Parathyroid adenoma (tissue), 2 donors: Measurements from ENCODE around the gene ANKS1A.

Source experiments
- H2AFZ ChIP-seq: fragments of 300-600 bp; sonication (generic); one replicate; pipeline ENCODE4 v1.7.0; 2017; ENCODE audit warnings: antibody characterized with exemption, mild to moderate bottlenecking
- H3K27ac ChIP-seq: fragments of 300-600 bp; sonication (generic); one replicate; pipeline ENCODE4 v1.7.0; 2017
- H3K27me3 ChIP-seq: fragments of 300-600 bp; sonication (generic); one replicate; pipeline ENCODE4 v1.7.0; 2017; ENCODE audit warnings: low read length; ENCODE audit not compliant: control insufficient read depth, insufficient read depth
- H3K36me3 ChIP-seq: fragments of 300-600 bp; sonication (generic); one replicate; pipeline ENCODE4 v1.7.0; 2017; ENCODE audit warnings: low read length; ENCODE audit not compliant: control insufficient read depth, insufficient read depth
- H3K4me1 ChIP-seq: fragments of 300-600 bp; sonication (generic); one replicate; pipeline ENCODE4 v1.7.0; 2017; ENCODE audit warnings: control low read depth
- H3K4me2 ChIP-seq: fragments of 300-600 bp; sonication (generic); one replicate; pipeline ENCODE4 v1.7.0; 2017; ENCODE audit warnings: low read length
- H3K4me3 ChIP-seq: fragments of 300-600 bp; sonication (generic); one replicate; pipeline ENCODE4 v1.7.0; 2017; ENCODE audit warnings: low read depth, low read length
- H3K79me2 ChIP-seq: fragments of 300-600 bp; sonication (generic); one replicate; pipeline ENCODE4 v1.7.0; 2017; ENCODE audit warnings: control low read depth
- H3K9ac ChIP-seq: fragments of 300-600 bp; sonication (generic); one replicate; pipeline ENCODE4 v1.7.0; 2017; ENCODE audit warnings: mild to moderate bottlenecking
- H3K9me3 ChIP-seq: fragments of 300-600 bp; sonication (generic); one replicate; pipeline ENCODE4 v1.7.0; 2017; ENCODE audit warnings: low read length; ENCODE audit not compliant: control insufficient read depth
- TF ChIP-seq, protein P1 (sequence below): fragments of 300-600 bp; sonication (generic); IDR thresholded peaks from one replicate; pipeline ENCODE4 v1.7.0; 2017; ENCODE audit warnings: antibody characterized with exemption, mild to moderate bottlenecking
- donor health status: primary hyperparathyroidism.

Gene ANKS1A

DNA sequence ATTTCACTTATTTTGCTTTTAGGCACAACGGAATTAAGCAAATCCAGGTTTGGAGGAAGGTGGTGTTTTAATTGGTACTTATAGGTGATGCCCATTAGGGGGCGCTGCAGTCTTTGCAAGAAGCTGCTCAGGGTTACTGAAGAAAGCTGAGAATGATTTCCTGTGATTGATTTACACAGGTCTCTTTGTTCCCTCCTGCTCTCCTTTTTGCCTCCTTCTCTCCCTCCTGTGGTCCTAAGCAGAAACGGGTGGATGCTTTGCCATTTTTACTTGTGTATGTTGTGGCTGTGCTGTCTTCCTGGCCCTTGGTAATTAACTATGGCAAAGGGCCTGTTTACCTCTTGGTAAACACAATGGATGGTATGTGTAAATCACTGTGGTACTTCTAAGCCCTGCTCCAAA lies 97.8 kb downstream of the ANKS1A start:
- Histone ChIP-seq H3K27ac (no peak overlapping the region), H3K4me3 (no peak overlapping the region), H2AFZ (no peak overlapping the region), H3K4me2 (no peak overlapping the region), H3K27me3 (no peaks in the 10 kb centered on the region), H3K9me3 (no peaks in the 10 kb centered on the region), H3K79me2 (no peaks in the 10 kb centered on the region), H3K36me3 (no peaks in the 10 kb centered on the region), H3K9ac (no peak overlapping the region), H3K4me1 (no peaks in the 10 kb centered on the region)
- TF ChIP-seq, protein P1, sequence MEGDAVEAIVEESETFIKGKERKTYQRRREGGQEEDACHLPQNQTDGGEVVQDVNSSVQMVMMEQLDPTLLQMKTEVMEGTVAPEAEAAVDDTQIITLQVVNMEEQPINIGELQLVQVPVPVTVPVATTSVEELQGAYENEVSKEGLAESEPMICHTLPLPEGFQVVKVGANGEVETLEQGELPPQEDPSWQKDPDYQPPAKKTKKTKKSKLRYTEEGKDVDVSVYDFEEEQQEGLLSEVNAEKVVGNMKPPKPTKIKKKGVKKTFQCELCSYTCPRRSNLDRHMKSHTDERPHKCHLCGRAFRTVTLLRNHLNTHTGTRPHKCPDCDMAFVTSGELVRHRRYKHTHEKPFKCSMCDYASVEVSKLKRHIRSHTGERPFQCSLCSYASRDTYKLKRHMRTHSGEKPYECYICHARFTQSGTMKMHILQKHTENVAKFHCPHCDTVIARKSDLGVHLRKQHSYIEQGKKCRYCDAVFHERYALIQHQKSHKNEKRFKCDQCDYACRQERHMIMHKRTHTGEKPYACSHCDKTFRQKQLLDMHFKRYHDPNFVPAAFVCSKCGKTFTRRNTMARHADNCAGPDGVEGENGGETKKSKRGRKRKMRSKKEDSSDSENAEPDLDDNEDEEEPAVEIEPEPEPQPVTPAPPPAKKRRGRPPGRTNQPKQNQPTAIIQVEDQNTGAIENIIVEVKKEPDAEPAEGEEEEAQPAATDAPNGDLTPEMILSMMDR, result peak; percentile 58

DNA sequence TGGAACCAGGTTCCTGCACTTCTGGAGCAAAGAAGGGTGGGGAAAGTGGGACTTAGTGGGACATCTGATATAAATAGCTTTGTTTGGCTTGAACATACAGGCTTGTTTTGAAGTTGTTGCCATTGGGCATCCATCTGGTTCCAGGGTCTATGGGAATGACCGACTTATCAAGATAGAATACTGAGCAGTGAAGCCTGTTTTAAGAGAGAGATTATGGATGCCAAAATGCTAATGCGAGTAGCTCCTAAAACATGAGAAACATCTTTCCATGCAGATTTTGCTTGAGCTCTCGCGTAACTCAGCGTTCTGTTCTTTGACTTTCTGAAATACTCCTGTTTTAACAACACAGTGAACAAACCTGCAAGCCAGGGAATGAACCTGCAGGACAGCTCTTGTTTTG lies 98.5 kb downstream of the ANKS1A start:
- H3K79me2 ChIP-seq, result no peaks in the 10 kb centered on the region
- TF ChIP-seq, protein P1, result no peak
- no peaks in the 10 kb centered on the region for H3K27me3 ChIP-seq
- no peaks in the 10 kb centered on the region for H3K36me3 ChIP-seq
- H2AFZ ChIP-seq, result no peak overlapping the region
- H3K27ac ChIP-seq, result no peak overlapping the region
- no peaks in the 10 kb centered on the region for H3K4me1 ChIP-seq
- no peak overlapping the region for H3K4me3 ChIP-seq
- H3K9me3 ChIP-seq, result no peaks in the 10 kb centered on the region
- no peak overlapping the region for H3K9ac ChIP-seq
- H3K4me2 ChIP-seq, result no peak overlapping the region

DNA sequence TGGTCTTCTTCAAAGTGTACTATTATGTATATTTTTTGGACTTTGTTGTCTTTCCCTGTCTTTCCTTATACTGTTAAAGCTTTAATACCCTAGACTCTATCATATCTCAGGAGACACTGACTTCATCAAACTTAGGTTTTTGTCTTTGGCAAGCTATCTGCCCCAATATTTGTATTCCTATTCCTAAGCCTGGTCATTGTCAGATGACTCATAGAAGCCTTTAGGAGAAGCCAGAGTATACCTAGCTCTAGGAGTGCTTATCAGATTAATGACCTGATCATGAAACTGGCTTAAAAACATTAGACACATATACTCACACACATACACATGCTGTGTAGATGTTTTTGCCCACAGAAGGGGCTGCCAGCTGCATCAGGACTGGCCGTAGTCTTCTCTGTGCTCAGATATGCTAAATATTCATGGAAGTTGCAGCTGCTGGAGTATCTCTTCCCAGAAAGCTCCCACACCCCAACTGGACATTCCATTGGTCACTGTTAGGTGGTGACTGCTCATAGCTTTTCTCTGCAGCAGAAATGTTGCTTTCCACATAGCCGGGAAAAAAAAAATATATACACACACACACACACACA lies 102.0 kb downstream of the ANKS1A start:
- no peak overlapping the region for H2AFZ ChIP-seq
- TF ChIP-seq, protein P1, result no peak
- H3K4me1 ChIP-seq, result no peaks in the 10 kb centered on the region
- H3K27me3 ChIP-seq, result no peaks in the 10 kb centered on the region
- H3K9me3 ChIP-seq, result no peaks in the 10 kb centered on the region
- no peak overlapping the region for H3K4me2 ChIP-seq
- no peaks in the 10 kb centered on the region for H3K79me2 ChIP-seq
- no peak overlapping the region for H3K4me3 ChIP-seq
- no peaks in the 10 kb centered on the region for H3K36me3 ChIP-seq
- H3K9ac ChIP-seq, result no peak overlapping the region
- no peak overlapping the region for H3K27ac ChIP-seq

DNA sequence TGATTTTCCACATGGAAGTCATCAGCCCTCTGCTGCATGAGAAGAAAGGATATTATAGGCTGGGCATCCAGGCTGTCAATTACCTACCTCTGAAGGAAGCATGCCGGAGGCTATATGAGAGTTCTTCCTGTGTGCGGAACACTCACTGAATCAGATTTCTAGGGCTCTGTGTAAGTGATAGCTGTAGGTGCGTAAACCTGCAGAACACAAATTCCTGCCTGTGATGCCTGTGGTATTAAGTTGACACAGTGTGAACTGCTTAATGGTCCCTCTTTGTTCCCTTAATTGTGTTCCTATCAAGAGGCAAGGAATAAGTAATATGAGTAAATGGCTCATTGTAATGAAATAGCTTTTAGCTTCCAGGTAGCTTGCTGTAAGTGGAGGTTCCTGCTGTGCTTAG lies 103.3 kb downstream of the ANKS1A start:
- H3K27me3 ChIP-seq, result no peaks in the 10 kb centered on the region
- no peak overlapping the region for H3K27ac ChIP-seq
- no peaks in the 10 kb centered on the region for H3K36me3 ChIP-seq

DNA sequence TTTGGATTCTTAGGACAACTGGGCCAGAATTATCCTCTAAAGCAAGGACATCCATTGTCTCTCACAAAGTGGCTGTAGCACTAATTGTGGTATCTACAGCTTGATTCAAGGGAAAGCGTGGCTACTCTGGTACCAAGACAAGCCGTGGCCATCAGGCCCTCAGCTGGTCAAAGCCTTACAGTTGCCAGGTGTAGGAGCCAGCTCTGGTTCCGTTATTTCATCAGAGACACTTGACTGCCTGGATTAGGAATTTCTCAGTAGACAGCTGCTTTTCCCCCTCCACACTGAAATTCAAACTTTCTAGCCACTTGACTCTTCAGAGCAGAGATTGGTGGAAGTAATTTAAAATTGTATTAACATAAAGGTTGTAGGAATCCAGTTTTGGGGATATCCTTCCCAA lies 104.2 kb downstream of the ANKS1A start:
- no peaks in the 10 kb centered on the region for H3K4me1 ChIP-seq
- TF ChIP-seq, protein P1, result no peak
- H3K36me3 ChIP-seq, result no peaks in the 10 kb centered on the region

More for the DNA sequence above, 103.3 kb downstream of the ANKS1A start:
- no peak overlapping the region for H2AFZ ChIP-seq
- H3K79me2 ChIP-seq, result no peaks in the 10 kb centered on the region
- no peak overlapping the region for H3K9ac ChIP-seq
- no peak overlapping the region for H3K4me3 ChIP-seq
- H3K4me2 ChIP-seq, result no peak overlapping the region
- no peaks in the 10 kb centered on the region for H3K9me3 ChIP-seq
- TF ChIP-seq, protein P1, result no peak
- H3K4me1 ChIP-seq, result no peaks in the 10 kb centered on the region

More for the DNA sequence above, 104.2 kb downstream of the ANKS1A start:
- no peaks in the 10 kb centered on the region for H3K79me2 ChIP-seq
- no peak overlapping the region for H3K9ac ChIP-seq
- no peaks in the 10 kb centered on the region for H3K27me3 ChIP-seq
- H2AFZ ChIP-seq, result no peak overlapping the region
- no peaks in the 10 kb centered on the region for H3K9me3 ChIP-seq
- no peak overlapping the region for H3K4me2 ChIP-seq
- no peak overlapping the region for H3K4me3 ChIP-seq
- H3K27ac ChIP-seq, result no peak overlapping the region
